ENCODE results near the gene IRX4.
A peak's percentile ranks its signal among the peaks of the same experiment; 100 is the strongest.

DNA sequence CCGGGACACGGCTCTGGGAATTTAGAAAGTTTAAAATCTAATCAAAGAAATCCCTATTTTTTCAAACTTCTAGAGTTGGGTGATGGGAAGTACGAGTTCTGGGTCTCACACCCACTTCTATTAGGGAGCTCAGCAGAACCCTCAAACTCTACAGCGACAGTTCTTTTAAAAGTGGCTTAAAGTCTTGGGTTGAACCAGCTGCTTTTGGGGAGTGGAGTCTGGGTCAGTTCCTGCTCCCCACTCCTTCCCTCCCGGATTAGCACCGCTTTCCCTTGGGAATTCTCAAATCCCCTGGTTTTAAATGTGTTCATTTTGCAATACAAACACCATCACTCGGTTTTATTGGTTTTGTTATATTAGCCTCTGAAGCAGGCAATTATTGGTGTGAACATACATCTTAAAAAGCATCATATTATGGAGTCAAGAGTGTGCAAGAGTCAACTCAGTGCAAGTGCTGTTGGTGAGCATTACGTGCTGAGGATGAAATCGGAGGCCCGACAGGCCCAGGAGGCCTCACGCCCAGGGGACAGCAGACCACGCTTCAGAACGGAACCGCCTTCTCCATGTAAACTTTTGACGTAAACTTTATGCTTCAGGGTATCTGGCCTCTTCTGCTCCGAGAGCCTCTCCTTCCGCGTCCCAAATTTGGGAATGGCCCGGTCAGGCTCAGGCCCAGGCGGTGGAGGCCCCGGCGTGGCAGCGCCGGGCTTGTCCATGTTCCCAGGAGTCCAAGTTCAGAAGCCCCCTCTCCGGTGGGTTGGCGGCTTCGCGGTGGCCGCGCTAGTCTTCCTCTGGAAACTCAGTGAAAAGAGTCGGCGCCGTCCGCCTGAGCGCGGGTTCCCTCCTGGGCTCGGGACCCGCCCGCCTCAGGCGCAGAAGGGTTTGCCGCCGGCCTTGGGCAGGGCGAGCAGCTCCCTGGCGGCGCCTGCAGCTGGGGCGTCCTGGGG, 5.3 kb downstream of the IRX4 start:
- TF ChIP-seq, protein P1, sequence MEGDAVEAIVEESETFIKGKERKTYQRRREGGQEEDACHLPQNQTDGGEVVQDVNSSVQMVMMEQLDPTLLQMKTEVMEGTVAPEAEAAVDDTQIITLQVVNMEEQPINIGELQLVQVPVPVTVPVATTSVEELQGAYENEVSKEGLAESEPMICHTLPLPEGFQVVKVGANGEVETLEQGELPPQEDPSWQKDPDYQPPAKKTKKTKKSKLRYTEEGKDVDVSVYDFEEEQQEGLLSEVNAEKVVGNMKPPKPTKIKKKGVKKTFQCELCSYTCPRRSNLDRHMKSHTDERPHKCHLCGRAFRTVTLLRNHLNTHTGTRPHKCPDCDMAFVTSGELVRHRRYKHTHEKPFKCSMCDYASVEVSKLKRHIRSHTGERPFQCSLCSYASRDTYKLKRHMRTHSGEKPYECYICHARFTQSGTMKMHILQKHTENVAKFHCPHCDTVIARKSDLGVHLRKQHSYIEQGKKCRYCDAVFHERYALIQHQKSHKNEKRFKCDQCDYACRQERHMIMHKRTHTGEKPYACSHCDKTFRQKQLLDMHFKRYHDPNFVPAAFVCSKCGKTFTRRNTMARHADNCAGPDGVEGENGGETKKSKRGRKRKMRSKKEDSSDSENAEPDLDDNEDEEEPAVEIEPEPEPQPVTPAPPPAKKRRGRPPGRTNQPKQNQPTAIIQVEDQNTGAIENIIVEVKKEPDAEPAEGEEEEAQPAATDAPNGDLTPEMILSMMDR (IDR thresholded peaks at IDR 0.05; ENCODE audit: extremely low read depth in 1 of 2, insufficient read depth in 1 of 2, low read depth in 1 of 2, low read length in 2 of 2), result no peak
- TF ChIP-seq EZH2 (IDR thresholded peaks at IDR 0.05; ENCODE audit: borderline replicate concordance, low read depth, low read length, severe bottlenecking), result peak; percentile 67
